HCT116 (cell line): ENCODE measurements around the gene SHCBP1. TPM values are rescaled to one million over a fixed set of nuclear protein-coding genes. Genes with fewer than 3 reads are reported as not detected.

Experiments
- ATAC-seq: fragments of 200-7000 bp; cut with Tn5 transposase; 2 replicates; pipeline ENCODE4 v1.9.1; 2020; ENCODE audit warnings: mild to moderate bottlenecking, moderate library complexity
- BruUV-seq: library from RNA; stranded (reverse); fragments of 400-500 nt; replicated peaks from 2 replicates; lab custom pipeline; 2021; lab: Mats Ljungman, UMichigan
- CTCF ChIA-PET: fragments of 300-600 bp; sonication (Branson Sonifier 250); formaldehyde crosslinking; loops from one replicate; lab custom pipeline; 2021; ENCODE audit warnings: antibody characterized with exemption; lab: Charles Lee
- POLR2A ChIA-PET: fragments of 300-600, 350-600 bp; sonication (Branson Sonifier 250); formaldehyde crosslinking; loops from one replicate; lab custom pipeline; 2021; ENCODE audit warnings: antibody characterized with exemption; lab: Charles Lee
- RAD21 ChIA-PET, 2 experiments: fragments of 300-600 bp; sonication (Branson Sonifier 250); formaldehyde crosslinking; loops; one replicate each; lab custom pipeline; 2023; ENCODE audit warnings: low total read pairs in 2 of 2; ENCODE audit not compliant: uncharacterized antibody in 2 of 2, unreplicated experiment in 2 of 2, low non-redundant PET in 1 of 2; lab: Charles Lee
- DNase-seq: peaks from one replicate; pipeline ENCODE4 v3.0.0-alpha.2; 2010; ENCODE audit warnings: low read depth, low spot score
- H2AFZ ChIP-seq: fragments of 200-600 bp; shearing (Covaris generic), sonication (generic); 2 replicates; pipeline ENCODE4 v1.6.1; 2017; ENCODE audit warnings: low read depth, mixed run types, mixed read lengths, antibody characterized with exemption, low read length; ENCODE audit not compliant: poor library complexity, severe bottlenecking
- H3K27ac ChIP-seq: 2 replicates; pipeline ENCODE4 v1.5.1; 2012; ENCODE audit warnings: low read depth, low read length
- H3K27me3 ChIP-seq: fragments of 200-600 bp; sonication (generic); 2 replicates; pipeline ENCODE4 v1.6.1; 2016; ENCODE audit warnings: mixed run types, low read length, mixed read lengths; ENCODE audit not compliant: insufficient read depth
- H3K36me3 ChIP-seq, 2 experiments: fragments of 200-500 bp in 1 of 2; fragments of 200-600 bp in 1 of 2; sonication (Bioruptor generic) in 1 of 2; sonication (generic) in 1 of 2; 2 replicates each; pipeline versions ENCODE4 v1.5.1 to v1.6.1; 2014 to 2016; ENCODE audit warnings: low read length in 2 of 2, inconsistent platforms in 1 of 2, mixed read lengths in 1 of 2, mixed run types in 1 of 2; ENCODE audit not compliant: insufficient read depth in 2 of 2, control insufficient read depth in 1 of 2
- H3K4me1 ChIP-seq, 2 experiments: fragments of 200-600 bp in 1 of 2; sonication (generic) in 1 of 2; 2 replicates each; pipeline versions ENCODE4 v1.5.1 to v1.6.1; 2012 to 2017; ENCODE audit warnings: low read length in 2 of 2, inconsistent platforms in 1 of 2, mild to moderate bottlenecking in 1 of 2, mixed read lengths in 1 of 2, mixed run types in 1 of 2, moderate library complexity in 1 of 2; ENCODE audit not compliant: insufficient read depth in 2 of 2, control insufficient read depth in 1 of 2
- H3K4me2 ChIP-seq: fragments of 200-600 bp; sonication (generic); 2 replicates; pipeline ENCODE4 v1.6.1; 2017; ENCODE audit warnings: mixed run types, low read length, mixed read lengths
- H3K4me3 ChIP-seq, 2 experiments: fragments of 200-600 bp in 1 of 2; sonication (generic) in 1 of 2; replicated peaks in 1 of 2; 2 replicates each; pipeline ENCODE4 v1.5.1; 2011 to 2016; ENCODE audit warnings: low read length in 2 of 2, control low read depth in 1 of 2, low read depth in 1 of 2, mild to moderate bottlenecking in 1 of 2, mixed read lengths in 1 of 2, mixed run types in 1 of 2
- H3K79me2 ChIP-seq: fragments of 200-600 bp; sonication (generic); 2 replicates; pipeline ENCODE4 v1.6.1; 2017; ENCODE audit warnings: mild to moderate bottlenecking, mixed run types, low read length, moderate library complexity, mixed read lengths; ENCODE audit not compliant: insufficient read depth
- H3K9ac ChIP-seq: fragments of 200-600 bp; sonication (generic); 2 replicates; pipeline ENCODE4 v1.6.1; 2016; ENCODE audit warnings: low read length, mixed read lengths
- H3K9me2 ChIP-seq: fragments of 200-600 bp; sonication (generic), shearing (Covaris generic); 2 replicates; pipeline ENCODE4 v1.6.1; 2017; ENCODE audit warnings: mixed run types, mild to moderate bottlenecking, moderate library complexity; ENCODE audit not compliant: insufficient read depth
- H3K9me3 ChIP-seq, 2 experiments: fragments of 200-500 bp in 1 of 2; fragments of 200-600 bp in 1 of 2; sonication (Bioruptor generic) in 1 of 2; sonication (generic) in 1 of 2; 2 replicates each; pipeline ENCODE4 v1.6.1; 2014 to 2017; ENCODE audit warnings: low read length in 2 of 2, mixed read lengths in 2 of 2, inconsistent platforms in 1 of 2, low read depth in 1 of 2, mild to moderate bottlenecking in 1 of 2, mixed run types in 1 of 2, moderate library complexity in 1 of 2; ENCODE audit not compliant: control insufficient read depth in 1 of 2, insufficient read depth in 1 of 2
- H4K20me1 ChIP-seq: fragments of 200-600 bp; sonication (generic), shearing (Covaris generic); 2 replicates; pipeline ENCODE4 v1.6.1; 2017; ENCODE audit warnings: mixed run types, mild to moderate bottlenecking, moderate library complexity; ENCODE audit not compliant: insufficient read depth
- CBX3 ChIP-seq: IDR thresholded peaks from 2 replicates; pipeline ENCODE4 v1.6.1; 2012; ENCODE audit warnings: low read depth
- CEBPB ChIP-seq: IDR thresholded peaks from 2 replicates; pipeline ENCODE4 v1.6.1; 2012; ENCODE audit warnings: low read depth
- EGR1 ChIP-seq: IDR thresholded peaks from 2 replicates; pipeline ENCODE4 v1.6.1; 2012; ENCODE audit warnings: low read depth
- ELF1 ChIP-seq: IDR thresholded peaks from 2 replicates; pipeline ENCODE4 v1.6.1; 2012; ENCODE audit warnings: low read depth, borderline replicate concordance
- EZH2 ChIP-seq: fragments of 200-600 bp; sonication (generic); IDR thresholded peaks from 2 replicates; pipeline ENCODE4 v1.6.1; 2017; ENCODE audit warnings: antibody characterized with exemption, mixed run types
- EZH2phosphoT487 ChIP-seq: fragments of 200-600 bp; IDR thresholded peaks from 2 replicates; pipeline ENCODE4 v1.6.1; 2018; ENCODE audit warnings: antibody characterized with exemption, borderline replicate concordance
- FOSL1 ChIP-seq: IDR thresholded peaks from 2 replicates; pipeline ENCODE4 v1.6.1; 2012; ENCODE audit warnings: low read depth
- JUND ChIP-seq: IDR thresholded peaks from 2 replicates; pipeline ENCODE4 v1.6.1; 2012
- POLR2A ChIP-seq: IDR thresholded peaks from 2 replicates; pipeline ENCODE4 v1.7.0; 2011; ENCODE audit warnings: borderline replicate concordance; ENCODE audit not compliant: insufficient read depth, insufficient read length; ENCODE audit errors: extremely low read depth
- POLR2AphosphoS5 ChIP-seq: IDR thresholded peaks from 2 replicates; pipeline ENCODE4 v1.6.1; 2011; ENCODE audit warnings: mild to moderate bottlenecking, low read depth, low read length, moderate library complexity
- RAD21 ChIP-seq: IDR thresholded peaks from 2 replicates; pipeline ENCODE4 v1.6.1; 2012; ENCODE audit warnings: low read depth, mild to moderate bottlenecking
- SRF ChIP-seq: IDR thresholded peaks from 2 replicates; pipeline ENCODE4 v1.6.1; 2012; ENCODE audit warnings: low read depth
- TCF7L2 ChIP-seq: IDR thresholded peaks from 2 replicates; pipeline ENCODE4 v1.7.0; 2011; ENCODE audit warnings: borderline replicate concordance, inconsistent platforms; ENCODE audit not compliant: insufficient read depth, insufficient read length; ENCODE audit errors: extremely low read depth
- ZNF274 ChIP-seq: fragments of 200-500 bp; sonication (Bioruptor generic); IDR thresholded peaks from 2 replicates; pipeline ENCODE4 v1.6.1; 2014; ENCODE audit warnings: mild to moderate bottlenecking, low read depth, low read length, inconsistent platforms
- intact Hi-C: fragments of 100-400 bp; cut with micrococcal nuclease; formaldehyde crosslinking; loops from 2 replicates; pipeline ENCODE4 v1.10.0; 2022
- total RNA-seq: library from RNA; stranded (reverse); gene quantifications from one replicate; pipeline ENCODE4 v1.2.1, GENCODE V29; 2021; ENCODE audit not compliant: unreplicated experiment
- TF ChIP-seq, protein P1 (sequence below): IDR thresholded peaks from 2 replicates; pipeline ENCODE4 v1.6.1; 2012; ENCODE audit warnings: low read depth
- TF ChIP-seq, protein P2 (sequence below), 3 experiments: fragments of 200-600 bp in 1 of 3; sonication (generic) in 1 of 3; IDR thresholded peaks in 2 of 3; conservative IDR thresholded peaks in 1 of 3; 2 replicates each; pipeline ENCODE4 v1.5.1; 2012 to 2017; ENCODE audit warnings: low read depth in 2 of 3, low read length in 2 of 3, antibody characterized with exemption in 1 of 3, borderline replicate concordance in 1 of 3, control low read depth in 1 of 3, mild to moderate bottlenecking in 1 of 3, mixed read lengths in 1 of 3, mixed run types in 1 of 3, moderate library complexity in 1 of 3; ENCODE audit not compliant: insufficient read depth in 1 of 3
- TF ChIP-seq, protein P3 (sequence below): IDR thresholded peaks from 2 replicates; pipeline ENCODE4 v1.6.1; 2012
- TF ChIP-seq, protein P4 (sequence below): IDR thresholded peaks from 2 replicates; pipeline ENCODE4 v1.6.1; 2012

The SHCBP1 gene
- total RNA-seq, 1 experiment from 2014 or later: 33.3 TPM

GRCh38 chr16:46582313-46582712 is 38.9 kb downstream of the SHCBP1 start:
- Histone ChIP-seq H3K27me3 (no peaks in the 10 kb centered on the region), H3K4me3 (no peak overlapping the region), H4K20me1 (no peaks in the 10 kb centered on the region), H3K4me1 (no peaks in the 10 kb centered on the region), H3K9me3 (no peaks in the 10 kb centered on the region), H3K9me2 (no peaks in the 10 kb centered on the region), H3K4me2 (no peak overlapping the region), H3K79me2 (peaks cover 25% of the 10 kb centered on the region), H3K36me3 (peaks cover 10 to 13% of the 10 kb centered on the region in 2 experiments; a peak in 3 of 4 replicates), H2AFZ (no peak overlapping the region), H3K9ac (no peak overlapping the region), H3K27ac (no peak overlapping the region)
- CTCF ChIA-PET: no interaction called here
- DNase-seq (no peak), ATAC-seq (no peak)
- RAD21 ChIA-PET: no interaction called here
- intact Hi-C loops: no loop called here
- no peak for TF ChIP-seq POLR2A
- TF ChIP-seq CEBPB: no peak
- TF ChIP-seq POLR2AphosphoS5: no peak
- no peak for TF ChIP-seq ELF1
- no peak for TF ChIP-seq EGR1
- no peak for TF ChIP-seq EZH2phosphoT487
- no peak for TF ChIP-seq RAD21
- no peak for TF ChIP-seq EZH2
- TF ChIP-seq JUND: no peak
- no peak for TF ChIP-seq CBX3
- no peak for TF ChIP-seq SRF
- no peak for TF ChIP-seq ZNF274
- TF ChIP-seq TCF7L2: no peak
- TF ChIP-seq, protein P1, sequence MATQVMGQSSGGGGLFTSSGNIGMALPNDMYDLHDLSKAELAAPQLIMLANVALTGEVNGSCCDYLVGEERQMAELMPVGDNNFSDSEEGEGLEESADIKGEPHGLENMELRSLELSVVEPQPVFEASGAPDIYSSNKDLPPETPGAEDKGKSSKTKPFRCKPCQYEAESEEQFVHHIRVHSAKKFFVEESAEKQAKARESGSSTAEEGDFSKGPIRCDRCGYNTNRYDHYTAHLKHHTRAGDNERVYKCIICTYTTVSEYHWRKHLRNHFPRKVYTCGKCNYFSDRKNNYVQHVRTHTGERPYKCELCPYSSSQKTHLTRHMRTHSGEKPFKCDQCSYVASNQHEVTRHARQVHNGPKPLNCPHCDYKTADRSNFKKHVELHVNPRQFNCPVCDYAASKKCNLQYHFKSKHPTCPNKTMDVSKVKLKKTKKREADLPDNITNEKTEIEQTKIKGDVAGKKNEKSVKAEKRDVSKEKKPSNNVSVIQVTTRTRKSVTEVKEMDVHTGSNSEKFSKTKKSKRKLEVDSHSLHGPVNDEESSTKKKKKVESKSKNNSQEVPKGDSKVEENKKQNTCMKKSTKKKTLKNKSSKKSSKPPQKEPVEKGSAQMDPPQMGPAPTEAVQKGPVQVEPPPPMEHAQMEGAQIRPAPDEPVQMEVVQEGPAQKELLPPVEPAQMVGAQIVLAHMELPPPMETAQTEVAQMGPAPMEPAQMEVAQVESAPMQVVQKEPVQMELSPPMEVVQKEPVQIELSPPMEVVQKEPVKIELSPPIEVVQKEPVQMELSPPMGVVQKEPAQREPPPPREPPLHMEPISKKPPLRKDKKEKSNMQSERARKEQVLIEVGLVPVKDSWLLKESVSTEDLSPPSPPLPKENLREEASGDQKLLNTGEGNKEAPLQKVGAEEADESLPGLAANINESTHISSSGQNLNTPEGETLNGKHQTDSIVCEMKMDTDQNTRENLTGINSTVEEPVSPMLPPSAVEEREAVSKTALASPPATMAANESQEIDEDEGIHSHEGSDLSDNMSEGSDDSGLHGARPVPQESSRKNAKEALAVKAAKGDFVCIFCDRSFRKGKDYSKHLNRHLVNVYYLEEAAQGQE: no peak
- TF ChIP-seq, protein P2, sequence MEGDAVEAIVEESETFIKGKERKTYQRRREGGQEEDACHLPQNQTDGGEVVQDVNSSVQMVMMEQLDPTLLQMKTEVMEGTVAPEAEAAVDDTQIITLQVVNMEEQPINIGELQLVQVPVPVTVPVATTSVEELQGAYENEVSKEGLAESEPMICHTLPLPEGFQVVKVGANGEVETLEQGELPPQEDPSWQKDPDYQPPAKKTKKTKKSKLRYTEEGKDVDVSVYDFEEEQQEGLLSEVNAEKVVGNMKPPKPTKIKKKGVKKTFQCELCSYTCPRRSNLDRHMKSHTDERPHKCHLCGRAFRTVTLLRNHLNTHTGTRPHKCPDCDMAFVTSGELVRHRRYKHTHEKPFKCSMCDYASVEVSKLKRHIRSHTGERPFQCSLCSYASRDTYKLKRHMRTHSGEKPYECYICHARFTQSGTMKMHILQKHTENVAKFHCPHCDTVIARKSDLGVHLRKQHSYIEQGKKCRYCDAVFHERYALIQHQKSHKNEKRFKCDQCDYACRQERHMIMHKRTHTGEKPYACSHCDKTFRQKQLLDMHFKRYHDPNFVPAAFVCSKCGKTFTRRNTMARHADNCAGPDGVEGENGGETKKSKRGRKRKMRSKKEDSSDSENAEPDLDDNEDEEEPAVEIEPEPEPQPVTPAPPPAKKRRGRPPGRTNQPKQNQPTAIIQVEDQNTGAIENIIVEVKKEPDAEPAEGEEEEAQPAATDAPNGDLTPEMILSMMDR (IDR thresholded peaks at IDR 0.05 in 2 of 3, conservative IDR thresholded peaks at IDR 0.05 in 1 of 3; ENCODE audit: borderline replicate concordance in 1 of 3, insufficient read depth in 1 of 3, low read depth in 2 of 3, low read length in 2 of 3): no peak
- no peak for TF ChIP-seq FOSL1
- TF ChIP-seq, protein P3, sequence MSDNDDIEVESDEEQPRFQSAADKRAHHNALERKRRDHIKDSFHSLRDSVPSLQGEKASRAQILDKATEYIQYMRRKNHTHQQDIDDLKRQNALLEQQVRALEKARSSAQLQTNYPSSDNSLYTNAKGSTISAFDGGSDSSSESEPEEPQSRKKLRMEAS: no peak
- TF ChIP-seq, protein P4, sequence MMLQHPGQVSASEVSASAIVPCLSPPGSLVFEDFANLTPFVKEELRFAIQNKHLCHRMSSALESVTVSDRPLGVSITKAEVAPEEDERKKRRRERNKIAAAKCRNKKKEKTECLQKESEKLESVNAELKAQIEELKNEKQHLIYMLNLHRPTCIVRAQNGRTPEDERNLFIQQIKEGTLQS: no peak
- no TSS peak for BruUV-seq
- POLR2A ChIA-PET: no interaction called here
